ENCODE data around the gene STXBP5L. TPM values are rescaled to one million over a fixed set of nuclear protein-coding genes. Genes with fewer than 3 reads are reported as not detected.

The STXBP5L gene
- total and polyA plus RNA-seq, 10 of the 15 experiments (the other 5 are each of a cell fraction or from before 2014, with no cell fraction given): under 0.01 to 0.08 (median 0.04) TPM; not detected in 6

DNA sequence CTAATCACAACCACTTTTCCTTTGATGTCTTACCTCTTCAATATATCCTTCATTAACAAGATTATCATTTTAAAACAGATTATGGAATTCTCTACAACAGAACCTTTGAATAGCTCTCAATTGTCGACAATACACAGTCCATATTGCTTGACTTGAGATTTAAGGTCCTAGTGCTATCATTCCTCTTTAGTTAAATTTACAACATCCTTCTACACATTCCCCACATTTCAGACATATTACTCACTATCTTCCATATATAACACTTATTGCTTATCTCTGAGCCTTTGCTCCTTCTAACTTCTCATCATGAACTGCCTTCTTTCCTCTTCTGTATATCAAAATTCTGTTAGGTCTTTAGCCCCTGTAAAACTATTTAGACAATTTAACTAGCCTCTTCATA lies 247.0 kb downstream of the STXBP5L start:
- CTCF ChIA-PET: interaction anchor here (0.6 kb wide), 1 partner anchor 648 kb away, joined by 3 read pairs; no protein-coding TSS in a partner anchor
- H3K4me2 ChIP-seq (ENCODE audit: control insufficient read depth, insufficient read depth): no peak overlapping the region
- no peak for ATAC-seq
- H3K27me3 ChIP-seq (replicated peaks in 1 of 2; ENCODE audit: control insufficient read depth in 2 of 2, insufficient read depth in 2 of 2, low read length in 1 of 2): no peaks in the 10 kb centered on the region
- no peaks in the 10 kb centered on the region for H3K79me2 ChIP-seq (ENCODE audit: control insufficient read depth, insufficient read depth, low read length)
- FAIRE-seq: no peak
- TF ChIP-seq IKZF2 (IDR thresholded peaks at IDR 0.05) (no peak), ZBTB4 (CRISPR knock-in tag; IDR thresholded peaks at IDR 0.05) (no peak), ZBED1 (IDR thresholded peaks at IDR 0.05; ENCODE audit: borderline replicate concordance) (no peak), NFIC (IDR thresholded peaks at IDR 0.05; ENCODE audit: low read depth, low read length) (no peak), HDAC6 (IDR thresholded peaks at IDR 0.05; ENCODE audit: unreplicated experiment) (no peak), SIN3A (IDR thresholded peaks at IDR 0.05; ENCODE audit: low read depth, low read length) (no peak)
- no peak overlapping the region for H3K9ac ChIP-seq (ENCODE audit: control insufficient read depth, insufficient read depth, low read length)
- no peak overlapping the region for H3K4me3 ChIP-seq
- POLR2A ChIA-PET: no interaction called here
- H4K20me1 ChIP-seq (ENCODE audit: control insufficient read depth, insufficient read depth): no peaks in the 10 kb centered on the region
- intact Hi-C loops (cut with micrococcal nuclease; ENCODE audit: unreplicated experiment) (no loop called here), in situ Hi-C loops (cut with MboI) (no loop called here)
- SMC1A ChIA-PET (ENCODE audit: uncharacterized antibody, unreplicated experiment): no interaction called here
- H3K9me3 ChIP-seq (replicated peaks; ENCODE audit: control insufficient read depth, insufficient read depth, low read length): no peaks in the 10 kb centered on the region
- RAD21 ChIA-PET (ENCODE audit: unreplicated experiment): no interaction called here
- no peaks in the 10 kb centered on the region for H3K36me3 ChIP-seq (ENCODE audit: control insufficient read depth in 2 of 2, insufficient read depth in 2 of 2, low read length in 1 of 2)
- no peak for DNase-seq (ENCODE audit: low read depth, low spot score)
- WGBS (ENCODE audit: insufficient coverage, insufficient replicate concordance, low lambda C conversion rate, missing lambda C conversion rate): 0% methylated on average over 1 of the region's 1 CpG
- BruUV-seq (replicated peaks): no TSS peak
- H3K4me1 ChIP-seq (ENCODE audit: control insufficient read depth, insufficient read depth, low read length): no peaks in the 10 kb centered on the region
- H2AFZ ChIP-seq (ENCODE audit: control insufficient read depth, low read depth, low read length): no peak overlapping the region
- H3K27ac ChIP-seq (ENCODE audit: control insufficient read depth, insufficient read depth): no peak overlapping the region
